Kidney glomerular epithelial cell (primary cell): Measurements from ENCODE around the gene TSHZ2.

Experiments used
- DNase-seq: peaks from one replicate; lab custom pipeline; 2025; lab: John Stamatoyannopoulos, UW

The TSHZ2 gene

DNA sequence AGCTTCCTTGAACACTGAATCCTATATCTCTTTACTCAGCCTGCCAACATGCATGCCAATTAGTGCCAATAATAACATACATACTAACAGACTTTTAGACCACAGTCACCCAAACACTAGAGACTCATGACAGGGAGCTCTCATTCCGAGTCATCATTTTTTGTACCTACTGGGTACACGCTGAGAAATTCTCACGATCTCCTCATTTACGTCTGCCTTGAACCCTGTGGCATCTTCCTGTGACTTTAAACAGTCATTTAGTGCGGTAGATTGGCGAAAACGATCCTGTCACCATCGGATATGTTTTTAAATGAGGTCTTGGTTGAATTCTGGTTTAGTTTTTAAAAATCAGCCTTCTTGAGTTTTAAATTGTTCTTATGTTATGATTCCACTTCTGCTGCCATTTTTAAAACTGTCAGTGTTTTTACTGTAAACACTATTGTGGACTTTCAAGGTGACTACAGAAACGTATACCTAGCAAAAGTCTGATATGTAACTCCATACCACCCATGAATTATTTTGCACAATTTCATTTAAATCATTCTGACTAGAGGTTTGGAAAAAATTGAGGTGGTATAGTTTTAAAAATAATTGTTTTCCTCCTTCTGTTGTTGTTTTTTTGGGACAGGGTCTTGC lies 275.4 kb downstream of the TSHZ2 start:
- no peak for DNase-seq

DNA sequence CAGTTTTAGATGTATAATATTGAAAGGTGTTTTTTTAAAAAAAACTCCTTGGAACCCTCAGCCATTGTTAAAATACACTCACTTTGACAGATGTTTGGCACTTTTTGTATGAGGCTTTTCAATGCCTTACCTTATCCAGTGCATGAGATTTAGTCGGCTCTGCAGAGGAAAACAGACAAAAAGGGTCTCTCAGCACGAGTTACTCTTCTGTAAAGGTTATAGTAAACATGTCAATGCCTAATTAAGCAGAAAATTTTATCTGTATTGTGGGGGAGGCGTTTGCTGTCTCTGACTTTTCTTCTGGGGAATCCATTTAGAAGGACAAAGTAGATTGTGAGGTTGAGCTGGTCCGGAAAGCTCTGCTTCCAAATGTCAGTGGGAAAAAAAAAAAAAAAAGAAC lies 278.3 kb downstream of the TSHZ2 start:
- no peak for DNase-seq

DNA sequence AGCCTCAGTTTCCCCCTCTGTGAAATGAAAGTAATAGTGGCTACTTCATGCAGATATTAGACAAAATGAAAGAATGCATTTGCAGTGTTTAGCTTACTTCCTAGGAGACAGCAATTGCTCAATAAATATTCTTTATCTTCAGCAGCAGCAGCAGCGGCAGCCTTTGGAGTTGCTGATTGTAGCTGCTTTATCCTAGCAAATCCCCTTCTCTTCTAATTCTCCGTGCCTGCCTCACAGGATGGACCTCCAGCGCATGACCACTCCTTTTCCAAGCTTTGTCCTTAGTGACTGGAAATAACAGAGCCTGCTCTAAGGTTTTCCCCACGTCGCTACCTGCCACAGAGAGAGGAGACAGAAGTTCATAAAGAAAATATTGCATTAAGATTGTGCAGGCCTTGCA lies 279.8 kb downstream of the TSHZ2 start:
- DNase-seq = no peak

DNA sequence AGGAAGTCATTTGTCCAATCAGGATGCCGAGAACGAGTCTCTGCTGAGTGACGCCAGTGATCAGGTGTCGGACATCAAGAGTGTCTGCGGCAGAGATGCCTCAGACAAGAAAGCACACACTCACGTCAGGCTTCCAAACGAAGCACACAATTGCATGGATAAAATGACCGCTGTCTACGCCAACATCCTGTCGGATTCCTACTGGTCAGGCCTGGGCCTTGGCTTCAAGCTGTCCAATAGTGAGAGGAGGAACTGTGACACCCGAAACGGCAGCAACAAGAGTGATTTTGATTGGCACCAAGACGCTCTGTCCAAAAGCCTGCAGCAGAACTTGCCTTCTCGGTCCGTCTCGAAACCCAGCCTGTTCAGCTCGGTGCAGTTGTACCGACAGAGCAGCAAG lies 281.5 kb downstream of the TSHZ2 start:
- no peak for DNase-seq

DNA sequence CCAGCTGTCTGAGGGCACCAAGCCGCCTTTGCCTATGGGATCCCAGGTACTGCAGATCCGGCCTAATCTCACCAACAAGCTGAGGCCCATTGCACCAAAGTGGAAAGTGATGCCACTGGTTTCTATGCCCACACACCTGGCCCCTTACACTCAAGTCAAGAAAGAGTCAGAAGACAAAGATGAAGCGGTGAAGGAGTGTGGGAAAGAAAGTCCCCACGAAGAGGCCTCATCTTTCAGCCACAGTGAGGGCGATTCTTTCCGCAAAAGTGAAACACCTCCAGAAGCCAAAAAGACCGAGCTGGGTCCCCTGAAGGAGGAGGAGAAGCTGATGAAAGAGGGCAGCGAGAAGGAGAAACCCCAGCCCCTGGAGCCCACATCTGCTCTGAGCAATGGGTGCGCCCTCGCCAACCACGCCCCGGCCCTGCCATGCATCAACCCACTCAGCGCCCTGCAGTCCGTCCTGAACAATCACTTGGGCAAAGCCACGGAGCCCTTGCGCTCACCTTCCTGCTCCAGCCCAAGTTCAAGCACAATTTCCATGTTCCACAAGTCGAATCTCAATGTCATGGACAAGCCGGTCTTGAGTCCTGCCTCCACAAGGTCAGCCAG lies 283.0 kb downstream of the TSHZ2 start:
- no peak for DNase-seq

DNA sequence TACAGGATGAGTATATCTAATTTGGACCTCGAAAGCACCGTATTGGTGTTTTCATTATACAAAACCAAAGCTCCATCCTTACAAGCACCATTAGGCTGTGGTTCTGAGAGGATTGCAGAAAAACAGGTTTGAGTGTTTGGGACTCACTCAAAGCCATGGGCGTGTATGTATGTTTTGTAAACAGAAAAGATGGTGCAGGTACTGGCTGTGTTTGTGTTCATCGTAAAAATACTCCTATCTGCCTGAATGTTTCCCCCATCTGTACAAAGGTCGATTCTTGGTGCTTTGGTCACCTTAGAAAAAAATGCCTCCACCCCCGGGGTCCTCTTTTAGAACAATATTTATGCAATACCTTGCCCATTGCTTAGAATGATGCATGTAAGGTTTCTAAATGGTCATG lies 286.6 kb downstream of the TSHZ2 start:
- DNase-seq = no peak

DNA sequence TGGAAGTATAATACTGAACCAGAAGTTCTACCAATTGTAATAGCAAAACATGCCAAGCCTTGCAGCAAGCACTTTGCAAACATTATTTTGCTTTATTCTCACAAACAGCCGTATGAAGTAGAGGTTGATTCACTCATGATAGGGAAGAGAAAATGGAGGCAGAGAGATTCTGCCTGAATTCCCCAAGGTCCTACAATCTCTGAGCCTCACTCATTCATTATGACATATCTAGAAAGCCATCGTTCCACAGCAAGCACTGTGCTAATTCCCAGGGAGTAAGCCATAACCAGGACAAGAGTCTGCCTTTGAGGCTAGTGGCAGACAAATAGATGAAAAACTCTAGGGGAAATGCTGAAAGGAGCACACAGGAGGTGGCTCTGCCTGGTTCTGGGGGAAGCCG lies 288.0 kb downstream of the TSHZ2 start:
- no peak for DNase-seq

DNA sequence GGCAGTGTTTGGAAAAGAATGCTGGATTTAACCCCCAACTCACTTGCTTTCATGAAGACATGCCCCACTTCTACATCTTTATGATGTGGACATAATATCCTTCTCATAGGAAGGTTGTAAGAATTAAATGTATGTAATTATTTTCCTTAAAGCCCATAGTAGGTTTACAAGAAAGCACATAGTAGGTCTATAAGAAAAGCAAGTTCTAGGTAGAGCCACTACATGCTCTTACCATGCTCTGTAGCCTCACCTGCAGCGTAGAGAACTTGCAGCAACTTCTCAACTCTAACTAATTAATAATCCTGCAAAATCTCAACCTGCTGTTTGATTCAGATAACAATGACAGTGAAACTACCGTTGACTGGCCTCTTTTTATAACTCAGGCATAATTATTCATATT lies 288.4 kb downstream of the TSHZ2 start:
- DNase-seq = no peak

DNA sequence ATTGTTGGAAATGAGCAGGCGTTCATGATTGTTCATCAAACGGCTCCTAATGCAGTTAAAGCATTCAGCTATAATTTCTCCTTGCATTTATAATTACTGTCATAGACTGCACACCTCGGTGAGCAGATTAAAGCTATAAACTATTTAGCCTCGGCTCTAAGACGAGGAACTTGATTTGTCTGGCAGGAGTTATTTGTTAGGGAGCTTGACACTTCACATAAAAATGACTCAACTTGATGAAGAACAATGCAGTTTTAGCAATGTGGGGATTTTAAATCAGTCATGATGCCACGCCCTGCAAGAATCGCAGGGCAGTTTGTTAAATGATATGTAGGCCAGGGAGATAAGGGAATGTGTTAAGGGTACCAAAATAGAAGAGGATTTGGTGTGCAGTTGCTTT lies 290.2 kb downstream of the TSHZ2 start:
- no peak for DNase-seq

DNA sequence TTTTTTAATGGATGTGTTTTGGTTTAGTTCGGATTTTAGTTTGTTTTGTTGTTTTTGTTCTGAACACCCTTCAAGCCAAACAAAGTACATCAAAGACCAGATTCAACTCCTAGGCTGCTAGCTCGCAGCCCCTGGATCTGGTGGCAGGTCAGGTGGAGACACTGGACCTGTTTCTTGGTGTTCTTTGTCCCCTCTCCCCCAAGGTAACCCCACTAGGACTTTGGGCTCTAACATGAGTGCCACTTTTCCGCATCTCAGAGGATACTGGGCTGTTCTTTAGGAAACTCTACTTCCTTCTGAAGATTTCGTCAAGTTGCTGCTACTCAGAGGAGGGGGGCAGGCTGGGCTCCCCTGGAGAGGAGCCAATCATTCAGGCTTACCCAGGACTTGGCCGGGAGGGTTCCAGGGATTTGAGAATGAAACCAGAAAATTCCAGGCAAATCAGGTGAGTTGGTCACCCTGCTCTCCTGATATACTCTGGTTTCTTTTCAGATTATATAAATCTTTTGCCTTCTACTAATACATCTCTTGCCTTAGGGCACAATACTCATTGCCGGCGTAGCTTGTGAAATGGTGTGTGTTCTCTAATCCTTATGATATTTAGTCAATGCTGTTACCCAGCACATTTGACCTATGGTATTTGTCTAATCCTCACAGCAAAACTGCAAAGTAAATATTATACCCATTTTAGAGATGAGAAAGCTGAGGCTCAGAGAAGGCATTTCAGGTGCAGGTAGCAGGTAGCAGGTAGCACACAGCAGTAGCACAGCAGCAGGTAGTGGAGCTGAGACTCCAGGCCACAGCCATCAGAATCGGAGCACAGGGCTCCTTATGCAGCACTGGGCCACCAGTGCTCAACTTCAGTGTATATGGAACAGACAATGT lies 291.6 kb downstream of the TSHZ2 start:
- DNase-seq = no peak

DNA sequence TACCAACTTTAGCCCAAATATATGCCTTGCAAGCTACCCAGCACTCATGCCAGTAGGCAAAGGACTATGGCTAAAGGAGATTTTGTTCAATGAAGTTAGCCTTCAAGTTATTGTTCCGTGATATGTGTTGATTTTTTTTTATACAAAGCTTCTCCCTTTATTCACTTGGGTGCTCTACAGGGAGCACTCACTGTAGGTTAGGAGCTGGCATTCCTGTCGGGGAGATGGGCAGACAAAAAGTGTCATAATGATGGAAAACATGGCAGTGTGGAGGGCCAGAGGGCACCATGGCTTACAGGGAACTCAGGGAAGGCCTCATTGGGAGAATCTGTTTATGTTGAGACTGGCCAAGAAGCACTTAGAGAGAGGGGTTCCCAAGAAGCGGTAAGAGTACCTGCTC lies 292.4 kb downstream of the TSHZ2 start:
- no peak for DNase-seq

DNA sequence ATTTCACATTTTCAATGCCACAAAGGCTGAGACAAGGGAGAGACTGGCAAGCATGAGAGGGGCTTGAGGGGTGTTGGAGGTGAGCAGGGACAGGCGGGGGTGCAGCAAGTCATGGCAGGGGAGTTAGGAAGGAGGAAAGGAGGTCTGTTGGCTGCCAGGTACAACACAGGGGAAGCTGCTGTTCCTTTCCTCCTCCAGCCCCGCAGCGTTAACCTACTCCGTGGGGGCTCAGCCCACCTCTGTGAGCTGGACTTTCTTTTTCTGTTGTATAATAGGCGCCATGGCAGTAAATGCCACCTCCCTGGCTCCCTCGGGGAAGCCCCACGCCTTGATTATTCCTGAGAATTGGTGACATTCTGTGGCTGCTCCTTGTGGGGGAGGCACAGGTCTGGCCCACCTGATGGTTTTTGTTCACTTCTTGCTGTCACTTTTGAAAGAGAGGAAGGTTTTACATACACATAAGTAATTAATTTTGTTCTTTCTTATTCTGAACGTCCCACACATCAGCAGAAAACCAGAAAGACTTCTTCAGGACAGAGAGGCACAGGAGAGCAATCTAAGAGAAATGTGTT lies 293.2 kb downstream of the TSHZ2 start:
- no peak for DNase-seq

DNA sequence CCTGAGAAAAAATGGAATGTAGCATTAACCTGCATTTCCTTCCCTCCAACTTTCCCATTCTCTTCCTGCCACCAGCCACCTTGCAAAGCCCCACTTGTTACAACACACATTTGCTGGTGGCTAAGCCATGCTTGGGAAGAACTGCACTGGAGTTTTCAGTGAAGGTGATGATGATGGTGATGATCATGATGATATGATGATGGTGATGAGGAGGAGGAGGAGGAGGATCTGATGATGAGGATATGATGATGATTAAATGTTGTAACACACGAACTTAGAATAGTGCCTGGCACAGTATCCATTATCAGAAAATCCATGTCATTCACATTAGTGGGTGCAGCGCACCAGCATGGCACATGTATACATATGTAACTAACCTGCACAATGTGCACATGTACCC lies 297.2 kb downstream of the TSHZ2 start:
- no peak for DNase-seq

DNA sequence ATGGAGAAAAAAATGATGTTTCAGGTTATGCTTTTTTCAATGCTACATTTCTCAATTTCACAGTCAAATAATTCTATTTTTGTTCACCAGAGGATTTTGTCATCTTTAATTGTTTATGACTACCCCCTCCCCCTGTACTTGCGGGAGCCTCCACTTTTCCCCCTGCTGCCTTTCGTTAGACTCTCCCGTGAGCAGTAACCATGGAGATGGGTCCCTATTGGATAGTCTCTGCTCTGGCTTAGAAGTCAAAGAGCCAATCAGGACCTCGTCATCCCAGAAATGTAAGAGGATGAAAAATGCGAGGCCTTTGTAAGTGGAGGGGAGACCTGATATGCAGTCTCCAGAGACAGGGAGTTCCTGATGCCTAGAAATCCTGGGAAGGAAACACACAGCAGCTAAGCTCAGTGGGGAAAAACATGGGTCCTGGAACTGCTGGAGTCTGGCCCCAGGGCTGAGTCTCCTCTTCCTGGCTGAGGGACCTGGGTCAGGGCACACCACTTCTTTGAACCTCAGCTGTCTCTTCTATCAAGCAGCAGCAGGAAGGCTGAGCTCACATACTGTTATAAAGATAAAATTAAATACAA lies 298.7 kb downstream of the TSHZ2 start:
- DNase-seq = no peak

DNA sequence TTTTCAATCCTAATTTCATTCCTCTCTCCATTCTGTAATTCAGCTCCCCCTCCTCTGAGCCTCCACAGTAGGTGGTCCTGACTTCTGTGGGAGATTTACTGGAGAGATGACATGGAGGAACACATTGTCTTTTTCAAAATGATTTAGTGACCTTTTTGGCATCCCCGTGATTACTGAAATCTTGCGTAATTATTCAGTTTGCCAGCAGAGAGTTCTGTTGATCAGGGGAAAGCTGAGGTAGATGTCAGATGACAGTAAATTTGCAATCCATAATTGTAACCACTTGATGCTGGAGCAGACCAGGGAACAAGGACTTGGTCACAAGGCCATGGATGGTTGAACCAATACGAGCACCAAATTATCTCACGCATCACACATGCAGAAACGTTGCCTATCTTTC lies 302.2 kb downstream of the TSHZ2 start:
- no peak for DNase-seq

DNA sequence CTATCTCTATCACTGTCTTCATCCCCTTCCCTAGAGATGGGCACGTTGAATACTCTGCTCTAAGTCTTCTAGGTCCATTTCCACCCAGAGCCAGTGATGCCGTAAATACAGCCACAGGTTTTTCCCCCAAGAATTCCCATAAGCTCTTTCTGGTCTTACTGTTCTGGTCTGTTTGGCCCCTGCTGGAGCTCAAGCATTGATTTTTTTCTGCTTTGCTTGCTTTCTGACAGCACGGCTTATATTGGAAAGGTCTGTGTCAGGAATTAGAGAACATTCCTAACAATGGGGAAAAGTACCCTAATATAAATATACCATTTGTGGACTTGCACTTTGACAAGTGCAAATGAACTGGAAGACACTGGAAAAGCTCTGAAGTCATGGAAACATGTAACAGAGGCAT lies 302.6 kb downstream of the TSHZ2 start:
- no peak for DNase-seq

DNA sequence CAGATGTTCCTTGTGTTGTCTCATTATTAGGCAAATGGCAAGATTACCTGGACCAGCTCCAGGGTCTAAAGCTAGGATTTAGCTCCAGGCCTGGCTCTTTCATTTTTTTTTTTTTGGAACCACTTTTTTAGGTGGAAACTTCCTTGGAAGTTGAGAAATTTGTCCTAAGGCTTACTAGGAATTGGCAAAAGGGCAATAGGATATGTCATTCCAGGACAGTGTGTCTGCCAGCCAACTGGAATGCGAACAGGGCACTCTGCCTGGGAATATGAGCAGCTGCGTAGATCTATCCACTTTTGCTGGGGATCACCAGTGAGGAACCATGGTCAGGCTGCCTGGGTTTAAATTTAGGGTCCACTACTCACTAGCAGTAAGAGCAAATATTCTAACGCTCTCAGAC lies 304.0 kb downstream of the TSHZ2 start:
- DNase-seq = no peak

DNA sequence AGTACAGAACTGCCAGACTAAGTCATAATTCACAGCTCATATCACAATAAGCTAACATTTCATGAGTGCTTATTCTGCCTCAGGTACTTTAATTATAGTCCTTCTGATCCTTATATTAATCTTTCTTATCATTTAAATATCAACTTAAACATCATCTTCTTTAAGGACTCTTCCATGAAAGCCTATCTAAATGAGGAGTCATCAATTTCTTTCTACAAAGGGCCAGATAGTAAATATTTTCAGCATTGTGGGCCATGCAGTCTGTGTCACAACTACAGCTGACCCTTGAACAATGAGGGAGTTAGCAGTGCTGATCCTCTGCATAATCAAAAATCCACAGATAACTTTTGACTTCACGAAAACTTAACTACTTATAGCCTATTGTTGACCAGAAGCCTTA lies 306.4 kb downstream of the TSHZ2 start:
- DNase-seq = no peak

DNA sequence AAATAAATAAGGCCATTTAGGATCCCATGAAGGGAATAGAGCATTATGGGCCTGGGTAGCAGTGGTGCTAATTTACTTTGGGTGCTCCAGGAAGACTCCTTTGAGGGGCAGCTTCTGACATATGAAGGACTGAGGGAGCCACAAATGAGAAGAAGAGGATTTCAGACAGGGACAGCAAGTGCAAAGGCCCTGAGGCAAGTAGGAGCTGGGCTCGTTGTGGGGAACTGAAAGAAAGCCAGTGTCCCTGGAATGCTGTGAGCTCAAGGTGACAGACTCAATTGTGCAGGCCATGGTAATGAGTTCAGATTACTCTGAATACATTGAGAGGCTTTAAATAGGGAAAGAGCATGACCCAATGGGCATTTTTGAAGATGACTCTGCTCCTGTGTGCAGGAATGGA lies 307.6 kb downstream of the TSHZ2 start:
- DNase-seq = no peak

DNA sequence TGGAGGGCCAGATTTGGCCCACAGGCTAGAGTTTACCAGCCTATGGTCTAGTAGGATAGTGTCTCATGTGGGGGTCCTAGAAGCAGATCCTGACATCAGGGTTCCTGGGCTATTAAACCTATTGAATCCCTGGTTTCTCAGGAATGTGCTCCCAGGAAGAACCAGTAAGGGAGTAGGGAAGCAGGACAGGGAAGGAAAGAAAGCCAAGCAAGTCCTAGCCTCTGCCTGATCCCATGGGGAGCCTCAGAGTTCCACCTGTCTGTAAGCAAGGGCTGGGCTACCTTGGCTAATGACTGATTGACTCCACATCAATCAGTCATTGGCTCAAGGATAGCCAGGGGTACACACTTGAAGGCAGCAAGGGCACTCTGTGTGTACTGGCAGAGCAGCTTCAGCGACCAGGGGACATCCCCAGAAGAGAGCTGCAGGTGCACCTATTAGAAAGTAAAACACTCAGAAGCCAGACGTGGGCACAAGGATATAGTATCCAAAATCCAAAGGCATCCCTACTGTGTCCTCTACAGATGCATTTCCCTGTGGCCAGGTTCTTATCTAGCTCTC lies 309.5 kb downstream of the TSHZ2 start:
- DNase-seq = no peak

DNA sequence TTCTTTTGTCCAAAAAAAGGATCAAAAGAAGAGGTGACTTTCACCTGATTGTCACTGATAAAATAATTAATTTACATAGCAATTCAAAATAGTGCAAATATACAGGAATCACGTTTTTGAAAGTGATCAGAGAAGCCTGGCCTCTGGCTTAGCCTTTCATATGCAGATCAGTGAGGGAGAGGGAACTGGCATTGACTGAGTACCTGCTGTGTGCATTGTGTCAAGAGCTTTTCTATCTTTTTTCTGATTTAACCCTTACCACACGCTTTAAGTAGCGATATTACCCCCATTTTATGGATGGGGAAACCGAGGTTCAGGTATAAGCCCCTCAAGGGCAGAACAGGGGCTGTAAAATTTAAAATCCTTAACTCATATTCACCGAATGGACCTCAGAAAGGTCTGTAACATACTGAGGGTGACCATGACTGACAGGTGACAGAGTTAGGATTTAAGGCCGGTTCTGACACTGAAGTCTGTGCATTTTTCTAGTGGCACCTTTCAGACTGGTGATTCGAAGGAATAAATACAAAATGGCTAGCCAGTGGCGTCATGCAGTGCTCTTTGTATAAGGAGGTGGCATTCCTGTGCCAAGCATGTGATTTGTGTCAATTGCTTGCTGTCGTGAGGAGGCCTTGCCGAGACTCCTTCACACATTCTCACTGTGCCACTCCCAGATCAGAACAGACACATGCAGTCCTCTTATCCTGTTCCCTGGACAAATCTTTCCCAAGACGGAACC lies 310.2 kb downstream of the TSHZ2 start:
- DNase-seq = no peak

DNA sequence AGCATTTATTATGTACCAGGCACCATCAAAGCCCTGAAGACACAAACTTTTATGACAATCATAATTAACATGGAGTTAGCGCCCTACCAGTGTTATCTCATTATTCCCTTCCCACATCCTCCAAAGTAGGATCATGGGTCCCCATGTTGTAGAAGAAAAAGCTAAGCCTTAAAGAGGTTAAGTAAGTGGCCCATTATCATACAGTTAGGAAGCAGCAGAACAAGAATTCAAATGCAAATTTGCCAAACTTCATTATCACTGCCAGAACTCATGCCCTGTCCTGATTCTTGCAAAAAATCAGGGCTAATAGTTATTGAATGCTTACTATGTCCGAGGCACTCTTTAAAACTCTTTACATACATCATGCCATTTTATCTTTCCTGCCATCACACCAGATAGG lies 310.9 kb downstream of the TSHZ2 start:
- DNase-seq = no peak
